ENCODE results near the gene CNKSR1. TPM values are rescaled to one million over a fixed set of nuclear protein-coding genes. Genes with fewer than 3 reads are reported as not detected.

CNKSR1 gene
- polyA plus RNA-seq, 1 of the 3 experiments (the other 2 are of a cell fraction): 0.49 TPM

GRCh38 chr1:26171084-26172072 lies 5.9 kb upstream of the CNKSR1 start, which contains the start of gene ZNF593OS:
Gene ZNF593OS (minus strand): TSS chr1:26171832. CDS start chr1:26171661, 171 bp downstream.
- H2AFZ ChIP-seq (ENCODE audit: low read depth): no peak within 1 kb of the TSS
- H3F3A ChIP-seq (replicated peaks; ENCODE audit: insufficient read depth): peaks cover 12% of the 10 kb centered on the region
- no peaks in the 10 kb centered on the region for H4K20me1 ChIP-seq (ENCODE audit: insufficient read depth)
- ChIA-PET POLR2A (no interaction called here), CTCF (interaction anchor here (0.9 to 2.3 kb wide), 4 partner anchors 63 to 192 kb away, joined by 3 to 13 read pairs (median 6); partner anchors contain the start of genes CEP85 and SH3BGRL3)
- no peak for TF ChIP-seq CHD2 (IDR thresholded peaks at IDR 0.05; ENCODE audit: low read length, partially characterized antibody)
- peak; percentile 36; the same call in 1 of the 2 replicates for TF ChIP-seq PBX3 (IDR thresholded peaks at IDR 0.05)
- H3K79me2 ChIP-seq (ENCODE audit: insufficient read depth): peaks cover 17% of the 10 kb centered on the region; the same call in 1 of the 2 replicates
- H3K9me2 ChIP-seq: no peaks in the 10 kb centered on the region
- no peaks in the 10 kb centered on the region for H3K27me3 ChIP-seq (ENCODE audit: insufficient read depth)
- WGBS (ENCODE audit: low lambda C conversion rate): 88% methylated on average over 21 of the region's 34 CpGs
- DNase-seq: peak; percentile 28
- peak within 1 kb of the TSS; percentile 95 for H3K4me2 ChIP-seq
- peaks cover 0 to 2% of the 10 kb centered on the region in 2 experiments for H3K36me3 ChIP-seq (replicated peaks in 1 of 2; ENCODE audit: control insufficient read depth in 1 of 2, insufficient read depth in 2 of 2, low read length in 1 of 2)
- H3K4me3 ChIP-seq (ENCODE audit: low read depth in 2 of 2, low read length in 1 of 2): peak within 1 kb of the TSS; percentile 85 to 98
- H3K9me3 ChIP-seq: no peaks in the 10 kb centered on the region
- H3K4me1 ChIP-seq (ENCODE audit: control insufficient read depth in 1 of 2, insufficient read depth in 2 of 2, low read depth in 1 of 2, low read length in 1 of 2): peaks cover 0 to 18% of the 10 kb centered on the region in 2 experiments; a peak in 2 of 4 replicates
- no peak within 1 kb of the TSS for H3K27ac ChIP-seq (ENCODE audit: low read depth in 2 of 2, low read length in 1 of 2)
- peak within 1 kb of the TSS; percentile 92; the same call in 1 of the 2 replicates for H3K9ac ChIP-seq

GRCh38 chr1:26175346-26175745 lies 1.9 kb upstream of the CNKSR1 start:
- TF ChIP-seq GABPA (IDR thresholded peaks at IDR 0.05; ENCODE audit: low read depth): no peak
- no peaks in the 10 kb centered on the region for H3K9me2 ChIP-seq
- POLR2A ChIA-PET: no interaction called here
- H3K4me1 ChIP-seq (ENCODE audit: control insufficient read depth in 1 of 2, insufficient read depth in 2 of 2, low read depth in 1 of 2, low read length in 1 of 2): peaks cover 0 to 11% of the 10 kb centered on the region in 2 experiments; a peak in 2 of 4 replicates
- H3K27me3 ChIP-seq (ENCODE audit: insufficient read depth): no peaks in the 10 kb centered on the region
- no peak overlapping the region for H3K9ac ChIP-seq
- CTCF ChIA-PET: interaction anchor here (1.5 to 1.7 kb wide), 2 partner anchors 30 to 189 kb away, joined by 3 to 5 read pairs; no protein-coding TSS in a partner anchor
- H3K4me2 ChIP-seq: no peak overlapping the region
- H2AFZ ChIP-seq (ENCODE audit: low read depth): no peak overlapping the region
- peaks cover 8% of the 10 kb centered on the region for H3F3A ChIP-seq (replicated peaks; ENCODE audit: insufficient read depth)
- H3K36me3 ChIP-seq (replicated peaks in 1 of 2; ENCODE audit: control insufficient read depth in 1 of 2, insufficient read depth in 2 of 2, low read length in 1 of 2): peaks cover 0 to 2% of the 10 kb centered on the region in 2 experiments
- H3K79me2 ChIP-seq (ENCODE audit: insufficient read depth): peaks cover 11% of the 10 kb centered on the region; the same call in 1 of the 2 replicates
- no peaks in the 10 kb centered on the region for H4K20me1 ChIP-seq (ENCODE audit: insufficient read depth)
- no peak overlapping the region for H3K27ac ChIP-seq (ENCODE audit: low read depth in 2 of 2, low read length in 1 of 2)
- DNase-seq: no peak
- H3K4me3 ChIP-seq (ENCODE audit: low read depth in 2 of 2, low read length in 1 of 2): no peak overlapping the region
- H3K9me3 ChIP-seq: no peaks in the 10 kb centered on the region
- WGBS (ENCODE audit: low lambda C conversion rate): 94% methylated on average over 8 of the region's 8 CpGs

GRCh38 chr1:26180010-26180506 lies 2.8 kb downstream of the CNKSR1 start:
- DNase-seq: no peak
- no peaks in the 10 kb centered on the region for H4K20me1 ChIP-seq (ENCODE audit: insufficient read depth)
- no peaks in the 10 kb centered on the region for H3F3A ChIP-seq (replicated peaks; ENCODE audit: insufficient read depth)
- H3K36me3 ChIP-seq (replicated peaks in 1 of 2; ENCODE audit: control insufficient read depth in 1 of 2, insufficient read depth in 2 of 2, low read length in 1 of 2): no peaks in the 10 kb centered on the region
- H3K4me1 ChIP-seq (ENCODE audit: control insufficient read depth in 1 of 2, insufficient read depth in 2 of 2, low read depth in 1 of 2, low read length in 1 of 2): no peaks in the 10 kb centered on the region; a peak in 1 of 4 replicates
- H3K9me2 ChIP-seq: no peaks in the 10 kb centered on the region
- H3K4me2 ChIP-seq: no peak overlapping the region
- no peak overlapping the region for H2AFZ ChIP-seq (ENCODE audit: low read depth)
- POLR2A ChIA-PET: no interaction called here
- H3K9me3 ChIP-seq: no peaks in the 10 kb centered on the region
- H3K27ac ChIP-seq (ENCODE audit: low read depth in 2 of 2, low read length in 1 of 2): no peak overlapping the region
- WGBS (ENCODE audit: low lambda C conversion rate): 82% methylated on average over 2 of the region's 4 CpGs
- H3K27me3 ChIP-seq (ENCODE audit: insufficient read depth): no peaks in the 10 kb centered on the region
- CTCF ChIA-PET: interaction anchor here (0.7 to 3.5 kb wide), 2 partner anchors 11 to 144 kb away, joined by 4 to 17 read pairs; partner anchors contain the start of gene ZNF593
- H3K9ac ChIP-seq: no peak overlapping the region
- H3K79me2 ChIP-seq (ENCODE audit: insufficient read depth): no peaks in the 10 kb centered on the region
- H3K4me3 ChIP-seq (ENCODE audit: low read depth in 2 of 2, low read length in 1 of 2): no peak overlapping the region
- TF ChIP-seq POLR2AphosphoS5 (IDR thresholded peaks at IDR 0.05; ENCODE audit: low read depth, low read length): no peak
- no peak for TF ChIP-seq IRF3 (IDR thresholded peaks at IDR 0.05; ENCODE audit: low read depth, low read length)
- TF ChIP-seq TEAD4 (IDR thresholded peaks at IDR 0.05; ENCODE audit: borderline replicate concordance, insufficient read depth): no peak
- no peak for TF ChIP-seq SMC3 (IDR thresholded peaks at IDR 0.05; ENCODE audit: low read depth, low read length)
- TF ChIP-seq RAD21 (IDR thresholded peaks at IDR 0.05; ENCODE audit: low read length): no peak
- no peak for TF ChIP-seq NFIC (IDR thresholded peaks at IDR 0.05; ENCODE audit: borderline replicate concordance)
- no peak for TF ChIP-seq GATA2 (CRISPR knock-in tag; IDR thresholded peaks at IDR 0.05)
- no peak for TF ChIP-seq REST (IDR thresholded peaks at IDR 0.05; ENCODE audit: low read depth, low read length)
- TF ChIP-seq EP300 (IDR thresholded peaks at IDR 0.05; ENCODE audit: borderline replicate concordance in 1 of 2, low read depth in 1 of 2, low read length in 1 of 2): no peak
- no peak for TF ChIP-seq ELF1 (IDR thresholded peaks at IDR 0.05)
